Activated CD4-positive, alpha-beta memory T cell treated with anti-CD3 and anti-CD28 coated beads, Interleukin-2, amount 10 ng/mL, durations not matched to agents 7 days and 5 days (primary cell): Measurements from ENCODE around the gene CACUL1. TPM values are rescaled to one million over a fixed set of nuclear protein-coding genes. Genes with fewer than 3 reads are reported as not detected.

Experiments used
- CTCF ChIA-PET: fragments of 350-600 bp; sonication (Branson Sonifier 250); formaldehyde crosslinking; loops from one replicate; lab custom pipeline; 2021; ENCODE audit warnings: antibody characterized with exemption, inconsistent platforms; lab: Charles Lee
- POLR2A ChIA-PET: fragments of 350-600 bp; sonication (Branson Sonifier 250); formaldehyde crosslinking; loops from one replicate; lab custom pipeline; 2021; ENCODE audit warnings: antibody characterized with exemption; lab: Charles Lee
- DNase-seq: peaks from one replicate; pipeline ENCODE4 v3.0.0-alpha.2; 2020
- H3K27ac Mint-ChIP-seq: one replicate; pipeline ENCODE4 v1.8.0; 2021; ENCODE audit warnings: mild to moderate bottlenecking, mixed read lengths
- H3K27me3 Mint-ChIP-seq: one replicate; pipeline ENCODE4 v1.8.0; 2021; ENCODE audit warnings: mixed read lengths
- H3K36me3 Mint-ChIP-seq: one replicate; pipeline ENCODE4 v1.8.0; 2021; ENCODE audit warnings: low read depth, mixed read lengths
- H3K4me1 Mint-ChIP-seq: one replicate; pipeline ENCODE4 v1.8.0; 2021; ENCODE audit warnings: mixed read lengths
- H3K4me3 Mint-ChIP-seq: one replicate; pipeline ENCODE4 v1.8.0; 2021; ENCODE audit warnings: mild to moderate bottlenecking, mixed read lengths
- H3K9me3 Mint-ChIP-seq: one replicate; pipeline ENCODE4 v1.8.0; 2021; ENCODE audit warnings: mixed read lengths
- total RNA-seq, 2 experiments: library from RNA; stranded (reverse); gene quantifications; one replicate each; pipeline ENCODE4 v1.2.3, GENCODE V29; 2021

The CACUL1 gene
- total RNA-seq, 2 experiments from 2014 or later = 25.8 to 27.9 TPM

- H3K9me3 Mint-ChIP-seq = no peaks in the 10 kb centered on the region
- no peaks in the 10 kb centered on the region for H3K36me3 Mint-ChIP-seq
- H3K27me3 Mint-ChIP-seq = peaks cover 12% of the 10 kb centered on the region
- CTCF ChIA-PET = no interaction called here
- no peak overlapping the region for H3K27ac Mint-ChIP-seq
- H3K4me3 Mint-ChIP-seq = no peak overlapping the region
- DNase-seq = no peak
- POLR2A ChIA-PET = no interaction called here
- H3K4me1 Mint-ChIP-seq = no peaks in the 10 kb centered on the region
These were observed 125.6 kb downstream of the CACUL1 start for GRCh38 chr10:118629211-118629610.

- POLR2A ChIA-PET = interaction anchor here (0.7 kb wide), 1 partner anchor 17 kb away, joined by 3 read pairs; no protein-coding TSS in a partner anchor
- Mint-ChIP-seq H3K27me3 (peaks cover 12% of the 10 kb centered on the region), H3K36me3 (no peaks in the 10 kb centered on the region), H3K27ac (no peak overlapping the region), H3K4me1 (no peaks in the 10 kb centered on the region), H3K4me3 (no peak overlapping the region), H3K9me3 (no peaks in the 10 kb centered on the region)
- CTCF ChIA-PET = no interaction called here
- DNase-seq = no peak
These were observed 126.4 kb downstream of the CACUL1 start for GRCh38 chr10:118628397-118628796.

GRCh38 chr10:118626953-118627352 lies 127.8 kb downstream of the CACUL1 start:
- no peaks in the 10 kb centered on the region for H3K36me3 Mint-ChIP-seq
- H3K4me1 Mint-ChIP-seq = no peaks in the 10 kb centered on the region
- ChIA-PET CTCF (interaction anchor here (0.7 to 1.4 kb wide), 8 partner anchors 9 to 1825 kb away, joined by 3 to 6 read pairs (median 4); no protein-coding TSS in a partner anchor), POLR2A (no interaction called here)
- no peak for DNase-seq
- H3K27me3 Mint-ChIP-seq = peaks cover 12% of the 10 kb centered on the region
- H3K27ac Mint-ChIP-seq = no peak overlapping the region
- no peaks in the 10 kb centered on the region for H3K9me3 Mint-ChIP-seq
- H3K4me3 Mint-ChIP-seq = no peak overlapping the region

Other genes starting within 250 kb of the CACUL1 start
- not detected for gene PRLHR, start 159.3 kb downstream of the CACUL1 start, total RNA-seq